Measurements from ENCODE around the gene NDUFB3.
"Not testable (repeated sequence)": the region's sequence is repeated elsewhere in the genome, so short reads cannot be mapped to it uniquely, and the experiment has no call there.

NDUFB3 gene

DNA sequence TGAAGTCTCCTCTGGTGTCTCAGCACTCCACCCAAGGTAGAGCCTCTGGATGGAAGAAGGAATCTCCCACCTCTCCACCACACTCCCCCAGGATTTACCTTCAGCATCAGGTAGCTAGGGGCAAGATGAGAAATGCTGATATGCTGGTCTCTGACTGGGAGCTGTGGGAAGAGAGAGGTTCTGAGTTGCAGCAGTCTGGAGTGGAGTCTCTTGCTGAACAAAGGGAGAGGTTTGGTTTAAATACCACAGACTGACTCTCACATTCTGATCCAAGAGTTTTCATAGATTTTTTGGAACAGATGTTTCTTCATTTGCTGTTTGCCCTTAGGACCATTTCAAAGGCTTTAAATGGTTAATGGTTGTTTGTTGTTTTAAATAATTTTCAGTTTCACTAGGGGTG lies 43.0 kb downstream of the NDUFB3 start:
- Histone ChIP-seq H3K9ac (ENCODE audit: low read depth in 1 of 2, low read length in 2 of 2) (peak overlapping the region in 1 of 2 donors; percentile 7), H3K27ac (ENCODE audit: low read depth, low read length) (no peak overlapping the region)

GRCh38 chr2:201116115-201116958 lies 44.5 kb downstream of the NDUFB3 start, which contains the start of gene CFLAR:
TSS of gene CFLAR (plus strand) at chr2:201116164. CDS start at chr2:201129866, 13,702 bp downstream.
- H3K36me3 ChIP-seq (ENCODE audit: control insufficient read depth in 1 of 2, insufficient read depth in 2 of 2, low read length in 2 of 2) = no peaks in the 10 kb centered on the region
- peak within 1 kb of the TSS; percentile 99 for H3K27ac ChIP-seq (ENCODE audit: low read depth, low read length)
- no peaks in the 10 kb centered on the region for H3K27me3 ChIP-seq (ENCODE audit: control insufficient read depth in 1 of 2, insufficient read depth in 2 of 2, low read length in 2 of 2)
- peak within 1 kb of the TSS; percentile 93 to 98 for H3K9ac ChIP-seq (ENCODE audit: low read depth in 1 of 2, low read length in 2 of 2)
- peak within 1 kb of the TSS; percentile 82 to 95 for H3K4me3 ChIP-seq (ENCODE audit: low read depth in 1 of 2, low read length in 2 of 2)
- H3K9me3 ChIP-seq (ENCODE audit: control insufficient read depth in 1 of 2, low read length in 2 of 2) = no peaks in the 10 kb centered on the region
- peaks cover 7 to 18% of the 10 kb centered on the region in 2 donors for H3K4me1 ChIP-seq (ENCODE audit: control insufficient read depth in 1 of 2, insufficient read depth in 2 of 2, low read length in 2 of 2)

More for the DNA sequence above, 43.0 kb downstream of the NDUFB3 start:
- Histone ChIP-seq H3K4me3 (ENCODE audit: low read depth in 1 of 2, low read length in 2 of 2) (peak overlapping the region in 1 of 2 donors; percentile 82), H3K36me3 (ENCODE audit: control insufficient read depth in 1 of 2, insufficient read depth in 2 of 2, low read length in 2 of 2) (no peaks in the 10 kb centered on the region), H3K9me3 (ENCODE audit: control insufficient read depth in 1 of 2, low read length in 2 of 2) (no peaks in the 10 kb centered on the region), H3K4me1 (ENCODE audit: control insufficient read depth in 1 of 2, insufficient read depth in 2 of 2, low read length in 2 of 2) (peaks cover 4 to 9% of the 10 kb centered on the region in 2 donors), H3K27me3 (ENCODE audit: control insufficient read depth in 1 of 2, insufficient read depth in 2 of 2, low read length in 2 of 2) (no peaks in the 10 kb centered on the region)

DNA sequence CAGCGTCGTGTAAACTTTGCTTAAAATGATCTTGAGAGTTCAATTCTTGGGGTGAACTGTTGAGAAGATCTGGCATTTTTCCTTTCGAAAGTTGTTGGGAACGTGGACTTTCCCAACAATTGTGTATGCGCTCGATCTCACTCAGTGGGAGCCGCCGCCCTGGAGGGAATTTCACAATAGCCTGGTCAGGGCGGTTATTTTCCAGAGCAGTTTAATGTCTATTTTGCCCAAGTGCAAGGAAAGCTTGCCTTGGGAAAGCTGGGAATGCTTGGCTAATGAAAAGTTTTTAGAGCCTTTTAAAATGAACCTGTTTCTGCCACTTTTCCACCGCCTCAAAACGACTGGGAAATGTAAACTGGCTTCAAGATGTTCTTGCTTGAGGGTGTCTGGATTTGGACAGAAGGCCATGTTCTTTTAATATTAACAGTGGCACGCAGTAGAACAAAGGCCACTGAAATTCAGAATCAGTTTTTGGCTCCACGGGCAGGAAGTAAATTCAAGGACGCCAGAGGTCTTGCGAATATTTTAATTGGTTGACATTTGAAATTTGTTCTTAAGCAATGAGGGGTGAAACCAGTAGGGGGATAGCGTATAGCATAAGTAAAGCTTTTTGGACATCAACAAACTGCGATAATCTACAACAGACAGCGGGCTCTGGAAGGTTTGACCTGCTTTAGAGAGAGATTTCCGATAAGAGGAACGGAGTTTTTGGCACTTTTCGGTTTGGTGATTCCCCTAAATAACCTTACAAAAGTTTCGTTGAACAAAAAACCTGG lies 45.3 kb downstream of the NDUFB3 start:
- H3K27me3 ChIP-seq (ENCODE audit: control insufficient read depth in 1 of 2, insufficient read depth in 2 of 2, low read length in 2 of 2) = no peaks in the 10 kb centered on the region
- H3K36me3 ChIP-seq (ENCODE audit: control insufficient read depth in 1 of 2, insufficient read depth in 2 of 2, low read length in 2 of 2) = peaks cover under 1 to 4% of the 10 kb centered on the region in 2 donors
- peak overlapping the region; percentile 82 to 95 for H3K4me3 ChIP-seq (ENCODE audit: low read depth in 1 of 2, low read length in 2 of 2)
- peaks cover 12 to 21% of the 10 kb centered on the region in 2 donors for H3K4me1 ChIP-seq (ENCODE audit: control insufficient read depth in 1 of 2, insufficient read depth in 2 of 2, low read length in 2 of 2)
- no peaks in the 10 kb centered on the region for H3K9me3 ChIP-seq (ENCODE audit: control insufficient read depth in 1 of 2, low read length in 2 of 2)
- H3K9ac ChIP-seq (ENCODE audit: low read depth in 1 of 2, low read length in 2 of 2) = peak overlapping the region; percentile 93 to 98
- H3K27ac ChIP-seq (ENCODE audit: low read depth, low read length) = peak overlapping the region; percentile 99

DNA sequence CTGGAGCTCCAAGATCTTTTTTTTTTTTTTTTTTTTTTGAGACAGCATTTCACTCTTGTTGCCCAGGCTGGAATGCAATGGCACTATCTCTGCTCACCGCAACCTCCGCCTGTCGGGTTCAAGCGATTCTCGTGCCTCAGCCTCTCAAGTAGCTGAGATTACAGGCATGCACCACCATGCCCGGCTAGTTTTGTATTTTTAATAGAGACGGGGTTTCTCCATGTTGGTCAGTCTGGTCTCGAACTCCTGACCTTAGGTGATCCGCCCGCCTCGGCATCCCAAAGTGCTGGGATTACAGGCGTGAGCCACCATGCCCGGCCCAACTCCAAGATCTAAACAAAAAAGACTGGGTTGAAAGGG lies 45.9 kb downstream of the NDUFB3 start:
- H3K4me1 ChIP-seq (ENCODE audit: control insufficient read depth in 1 of 2, insufficient read depth in 2 of 2, low read length in 2 of 2) = peaks cover 17 to 27% of the 10 kb centered on the region in 2 donors
- not testable (repeated sequence) for H3K36me3 ChIP-seq (ENCODE audit: control insufficient read depth in 1 of 2, insufficient read depth in 2 of 2, low read length in 2 of 2)

GRCh38 chr2:201118121-201118960 lies 46.5 kb downstream of the NDUFB3 start:
- peak overlapping the region; percentile 99 for H3K27ac ChIP-seq (ENCODE audit: low read depth, low read length)
- H3K9me3 ChIP-seq (ENCODE audit: control insufficient read depth in 1 of 2, low read length in 2 of 2) = no peaks in the 10 kb centered on the region
- H3K4me3 ChIP-seq (ENCODE audit: low read depth in 1 of 2, low read length in 2 of 2) = peak overlapping the region; percentile 82 to 95
- peaks cover 6 to 8% of the 10 kb centered on the region in 2 donors for H3K36me3 ChIP-seq (ENCODE audit: control insufficient read depth in 1 of 2, insufficient read depth in 2 of 2, low read length in 2 of 2)
- no peaks in the 10 kb centered on the region for H3K27me3 ChIP-seq (ENCODE audit: control insufficient read depth in 1 of 2, insufficient read depth in 2 of 2, low read length in 2 of 2)
- H3K9ac ChIP-seq (ENCODE audit: low read depth in 1 of 2, low read length in 2 of 2) = peak overlapping the region; percentile 93 to 98
- H3K4me1 ChIP-seq (ENCODE audit: control insufficient read depth in 1 of 2, insufficient read depth in 2 of 2, low read length in 2 of 2) = peaks cover 24 to 33% of the 10 kb centered on the region in 2 donors

More for the DNA sequence above, 45.9 kb downstream of the NDUFB3 start:
- H3K4me3 ChIP-seq (ENCODE audit: low read depth in 1 of 2, low read length in 2 of 2) = peak overlapping the region; percentile 82 to 95
- H3K27ac ChIP-seq (ENCODE audit: low read depth, low read length) = peak overlapping the region; percentile 99
- not testable (repeated sequence) for H3K27me3 ChIP-seq (ENCODE audit: control insufficient read depth in 1 of 2, insufficient read depth in 2 of 2, low read length in 2 of 2); H3K9me3 ChIP-seq (ENCODE audit: control insufficient read depth in 1 of 2, low read length in 2 of 2)
- H3K9ac ChIP-seq (ENCODE audit: low read depth in 1 of 2, low read length in 2 of 2) = peak overlapping the region; percentile 93 to 98

DNA sequence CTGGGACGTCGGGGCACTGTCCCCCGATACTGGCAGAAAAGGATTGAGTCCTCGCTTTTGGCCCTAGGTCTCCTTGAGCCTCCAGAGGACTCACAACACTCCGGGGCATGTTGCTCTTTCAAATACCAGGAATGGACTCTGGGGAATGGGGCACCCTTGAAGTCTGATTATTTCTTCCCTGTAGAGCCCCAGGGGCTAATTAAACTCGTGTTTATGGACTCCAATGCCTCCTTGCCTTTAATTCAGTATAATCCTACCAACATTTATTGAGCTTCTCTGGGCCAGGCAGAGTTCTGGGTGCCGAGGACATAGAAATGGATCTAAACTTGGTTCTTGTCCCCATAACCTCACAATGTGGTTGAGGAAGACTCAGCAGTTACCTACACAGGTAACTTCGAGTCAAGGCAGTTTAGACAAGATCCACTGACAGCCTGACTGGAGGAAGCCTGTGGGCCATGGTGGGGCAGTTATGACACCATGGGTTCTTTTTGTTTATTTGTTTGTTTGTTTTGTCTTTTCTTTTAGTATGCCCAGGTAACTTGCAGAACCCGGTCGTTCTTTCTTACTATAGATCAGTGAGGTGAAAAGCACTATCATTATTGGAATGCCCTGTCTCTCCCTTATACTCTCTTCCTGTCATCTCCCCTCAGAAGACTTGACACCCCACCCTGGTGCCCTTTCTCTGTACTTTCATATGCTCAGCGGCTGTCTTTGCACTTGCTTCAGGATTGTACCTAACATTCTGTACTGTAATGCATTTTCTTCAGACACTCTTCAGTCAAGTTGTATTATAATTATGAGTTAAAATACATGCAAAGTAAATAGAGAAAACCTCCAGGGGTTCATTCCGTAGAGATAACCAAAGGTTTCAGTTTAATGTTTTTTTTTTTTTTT lies 47.4 kb downstream of the NDUFB3 start:
- Histone ChIP-seq H3K36me3 (ENCODE audit: control insufficient read depth in 1 of 2, insufficient read depth in 2 of 2, low read length in 2 of 2) (peaks cover 6 to 8% of the 10 kb centered on the region in 2 donors), H3K27ac (ENCODE audit: low read depth, low read length) (peak overlapping the region; percentile 99), H3K27me3 (ENCODE audit: control insufficient read depth in 1 of 2, insufficient read depth in 2 of 2, low read length in 2 of 2) (no peaks in the 10 kb centered on the region), H3K4me3 (ENCODE audit: low read depth in 1 of 2, low read length in 2 of 2) (peak overlapping the region; percentile 82 to 95), H3K9ac (ENCODE audit: low read depth in 1 of 2, low read length in 2 of 2) (peak overlapping the region; percentile 93 to 98), H3K9me3 (ENCODE audit: control insufficient read depth in 1 of 2, low read length in 2 of 2) (no peaks in the 10 kb centered on the region), H3K4me1 (ENCODE audit: control insufficient read depth in 1 of 2, insufficient read depth in 2 of 2, low read length in 2 of 2) (peaks cover 32 to 41% of the 10 kb centered on the region in 2 donors)

DNA sequence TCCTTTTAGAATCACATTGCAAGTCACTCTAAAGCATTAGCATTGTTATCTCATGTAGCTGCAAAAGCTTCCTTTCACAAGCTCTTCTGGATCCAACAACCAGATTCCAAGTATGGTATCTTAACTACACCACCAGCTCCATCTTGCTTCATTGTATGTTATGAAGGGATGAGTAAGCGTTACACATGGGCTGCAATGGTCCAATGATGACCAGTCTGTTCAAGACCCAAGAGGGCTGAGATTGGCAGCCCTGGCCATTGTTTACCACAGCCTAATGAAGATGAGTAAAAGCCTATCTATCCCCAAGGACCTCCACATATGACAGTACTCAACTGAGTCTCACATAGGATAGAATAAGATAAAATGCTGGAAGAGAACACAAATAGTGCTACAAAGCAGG lies 50.5 kb downstream of the NDUFB3 start:
- H3K9me3 ChIP-seq (ENCODE audit: control insufficient read depth in 1 of 2, low read length in 2 of 2) = no peaks in the 10 kb centered on the region
- no peaks in the 10 kb centered on the region for H3K27me3 ChIP-seq (ENCODE audit: control insufficient read depth in 1 of 2, insufficient read depth in 2 of 2, low read length in 2 of 2)
- peak overlapping the region in 1 of 2 donors; percentile 31 for H3K9ac ChIP-seq (ENCODE audit: low read depth in 1 of 2, low read length in 2 of 2)
- no peak overlapping the region for H3K27ac ChIP-seq (ENCODE audit: low read depth, low read length)
- peaks cover 6 to 8% of the 10 kb centered on the region in 2 donors for H3K36me3 ChIP-seq (ENCODE audit: control insufficient read depth in 1 of 2, insufficient read depth in 2 of 2, low read length in 2 of 2)
- peaks cover 56 to 67% of the 10 kb centered on the region in 2 donors for H3K4me1 ChIP-seq (ENCODE audit: control insufficient read depth in 1 of 2, insufficient read depth in 2 of 2, low read length in 2 of 2)
- peak overlapping the region; percentile 50 to 59 for H3K4me3 ChIP-seq (ENCODE audit: low read depth in 1 of 2, low read length in 2 of 2)

DNA sequence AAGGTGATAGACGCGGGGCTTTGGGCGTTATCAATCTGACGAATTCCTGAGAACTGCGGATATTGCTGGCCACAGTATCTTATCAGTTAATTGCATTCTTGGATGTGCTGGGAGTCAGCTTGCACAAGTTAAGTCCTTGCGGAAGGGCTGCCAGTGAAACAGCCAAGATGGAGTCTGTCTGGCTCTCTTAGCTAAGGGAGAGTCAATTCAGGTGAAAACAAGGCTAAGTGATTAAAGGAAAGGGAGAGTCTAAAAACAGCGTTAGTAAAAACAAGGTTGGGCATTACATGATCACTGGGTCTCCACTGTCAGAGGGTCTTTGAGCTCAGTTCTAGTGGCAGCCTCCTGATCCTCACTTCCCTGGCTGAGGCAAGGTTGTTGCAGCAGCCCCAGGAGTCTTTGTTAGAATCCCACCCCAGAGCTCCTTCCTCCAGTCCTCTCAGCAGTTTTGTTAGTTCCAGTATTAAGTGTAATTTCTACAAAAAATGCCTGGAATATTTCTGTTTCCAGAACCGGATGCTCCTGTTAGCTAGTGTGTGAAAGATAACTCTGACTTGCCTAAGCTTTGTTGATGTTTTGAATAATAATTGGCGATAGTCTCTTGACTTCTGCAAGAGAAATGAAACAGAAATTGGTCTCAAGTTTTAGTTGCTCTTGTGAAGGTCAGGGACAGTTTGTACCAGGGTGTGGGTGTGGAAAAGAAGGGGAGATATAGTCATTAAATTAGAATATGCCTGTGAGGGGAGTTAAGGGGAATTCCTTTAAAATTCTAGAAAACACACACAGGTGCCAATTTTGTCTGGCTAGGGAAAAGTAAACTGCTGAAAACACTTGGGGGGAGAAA lies 54.7 kb downstream of the NDUFB3 start:
- H3K4me3 ChIP-seq (ENCODE audit: low read depth in 1 of 2, low read length in 2 of 2) = peak overlapping the region; percentile 41 to 54
- no peaks in the 10 kb centered on the region for H3K9me3 ChIP-seq (ENCODE audit: control insufficient read depth in 1 of 2, low read length in 2 of 2)
- H3K27ac ChIP-seq (ENCODE audit: low read depth, low read length) = peak overlapping the region; percentile 67
- peak overlapping the region; percentile 56 to 65 for H3K9ac ChIP-seq (ENCODE audit: low read depth in 1 of 2, low read length in 2 of 2)
- H3K36me3 ChIP-seq (ENCODE audit: control insufficient read depth in 1 of 2, insufficient read depth in 2 of 2, low read length in 2 of 2) = peaks cover 8 to 9% of the 10 kb centered on the region in 2 donors
- H3K27me3 ChIP-seq (ENCODE audit: control insufficient read depth in 1 of 2, insufficient read depth in 2 of 2, low read length in 2 of 2) = no peaks in the 10 kb centered on the region
- peaks cover 73 to 86% of the 10 kb centered on the region in 2 donors for H3K4me1 ChIP-seq (ENCODE audit: control insufficient read depth in 1 of 2, insufficient read depth in 2 of 2, low read length in 2 of 2)

Measured in duodenal mucosa (tissue), 2 donors.